ENCODE results near the gene SCUBE2.

The SCUBE2 gene

GRCh38 chr11:9091044-9091922 lies at the start of gene SCUBE2:
Gene SCUBE2, minus strand, starts transcription at chr11:9091599. Its CDS starts 71 bp downstream, at chr11:9091528.
- DNase-seq, result no peak

GRCh38 chr11:9141186-9141585 lies 49.8 kb upstream of the SCUBE2 start:
- no peak for DNase-seq

DNA sequence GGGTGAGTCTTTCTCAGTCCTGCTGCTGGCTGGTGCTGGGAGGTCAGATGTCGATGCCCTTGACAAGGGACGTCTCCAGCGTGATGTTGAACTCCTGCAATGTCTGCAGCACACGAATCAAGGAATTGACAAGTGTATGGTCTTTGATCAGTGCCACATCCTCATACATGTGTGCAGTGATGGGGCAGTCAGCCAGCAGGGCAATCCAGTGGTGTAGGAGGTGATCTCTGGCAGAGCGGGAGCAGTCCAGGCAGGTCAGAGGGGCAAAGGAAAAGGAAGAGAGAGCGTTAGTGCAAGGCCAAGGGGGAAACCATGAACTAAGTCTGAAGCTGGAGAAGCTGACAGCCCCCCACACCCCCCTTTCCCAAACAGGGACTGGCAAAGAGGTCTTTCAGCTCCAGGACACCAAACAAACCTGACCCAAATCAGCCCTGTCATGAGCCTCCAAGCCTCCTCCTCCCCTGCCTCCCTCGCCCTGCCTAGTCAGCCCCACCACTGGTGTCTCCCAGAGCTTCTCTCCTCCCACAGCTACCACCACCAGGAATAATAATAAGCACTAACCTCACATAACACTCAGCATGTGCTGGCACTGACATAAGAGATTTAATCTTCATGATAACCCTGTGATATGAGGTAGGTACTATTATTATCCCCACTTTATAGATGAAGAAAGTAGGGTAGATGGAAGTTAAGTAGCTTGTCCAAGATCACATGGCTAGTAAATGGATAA lies 48.4 kb upstream of the SCUBE2 start:
- no peak for DNase-seq

GRCh38 chr11:9138612-9139579 lies 47.5 kb upstream of the SCUBE2 start:
- DNase-seq, result peak; percentile 64

GRCh38 chr11:9138133-9138453 lies 46.7 kb upstream of the SCUBE2 start:
- peak; percentile 85 for DNase-seq

GRCh38 chr11:9137293-9138132 lies 46.1 kb upstream of the SCUBE2 start:
- DNase-seq, result peak; percentile 85

- DNase-seq, result no peak
These were observed 45.3 kb upstream of the SCUBE2 start for GRCh38 chr11:9136741-9137140.

- no peak for DNase-seq
These were observed 42.6 kb upstream of the SCUBE2 start for GRCh38 chr11:9133956-9134355.

DNA sequence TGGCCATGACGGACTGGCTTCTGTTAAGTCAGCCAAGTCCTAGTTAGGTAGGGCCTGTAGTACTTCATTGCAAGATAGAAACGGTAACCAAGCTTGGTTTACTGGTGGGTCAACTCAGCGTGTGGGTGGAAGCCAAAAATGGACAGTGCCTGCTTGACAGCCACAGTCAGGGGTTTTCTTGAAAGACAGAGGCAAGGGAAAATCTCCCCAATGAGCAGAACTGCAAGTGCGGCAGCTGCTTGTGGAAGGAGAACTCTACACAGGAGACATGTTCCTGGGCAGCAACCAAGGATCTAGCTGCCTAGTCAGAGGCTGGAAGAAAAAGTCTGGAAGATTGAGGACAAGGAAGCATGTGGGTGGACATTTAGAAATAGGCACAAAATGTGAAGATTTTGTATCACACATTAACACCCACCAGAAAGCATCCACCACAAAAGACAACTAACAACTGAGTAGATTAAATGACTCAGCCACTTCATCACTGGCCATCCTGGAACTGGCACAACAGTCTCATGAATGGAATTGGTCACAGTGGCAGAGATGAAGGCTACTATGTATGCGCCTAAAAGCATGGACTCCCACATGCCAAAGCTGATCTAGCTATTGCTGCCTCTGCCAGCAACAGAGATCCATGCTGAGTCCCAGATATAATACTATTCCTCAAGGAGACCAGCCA lies 40.9 kb upstream of the SCUBE2 start:
- DNase-seq, result no peak

GRCh38 chr11:9130297-9130696 lies 38.9 kb upstream of the SCUBE2 start:
- no peak for DNase-seq

- DNase-seq, result no peak
These were observed 35.2 kb upstream of the SCUBE2 start for GRCh38 chr11:9126636-9127035.

- DNase-seq, result no peak
These were observed 33.9 kb upstream of the SCUBE2 start for GRCh38 chr11:9125185-9125886.

GRCh38 chr11:9123595-9124304 lies 32.4 kb upstream of the SCUBE2 start:
- DNase-seq, result no peak

GRCh38 chr11:9121469-9121796 lies 30.0 kb upstream of the SCUBE2 start:
- no peak for DNase-seq

- DNase-seq, result no peak
These were observed 29.5 kb upstream of the SCUBE2 start for GRCh38 chr11:9120664-9121468.

DNA sequence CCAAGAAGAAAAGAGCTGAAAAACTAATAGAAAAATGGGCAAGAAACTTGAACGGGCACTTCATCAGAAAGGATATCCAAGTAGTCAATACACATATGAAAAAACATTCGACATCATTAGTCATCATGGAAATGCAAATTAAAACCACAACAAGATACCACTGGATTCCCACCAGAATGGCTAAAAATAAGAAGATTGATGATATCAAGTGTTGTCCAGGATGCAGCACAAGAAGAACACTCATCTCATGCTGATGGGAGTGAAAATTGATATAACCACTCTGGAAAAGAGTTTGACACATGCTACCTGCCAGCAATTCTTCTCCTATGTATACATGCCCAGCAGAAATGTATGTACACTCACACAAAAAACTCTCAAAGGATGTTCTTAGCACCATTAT lies 26.9 kb upstream of the SCUBE2 start:
- no peak for DNase-seq

GRCh38 chr11:9112075-9112474 lies 20.7 kb upstream of the SCUBE2 start:
- no peak for DNase-seq

DNA sequence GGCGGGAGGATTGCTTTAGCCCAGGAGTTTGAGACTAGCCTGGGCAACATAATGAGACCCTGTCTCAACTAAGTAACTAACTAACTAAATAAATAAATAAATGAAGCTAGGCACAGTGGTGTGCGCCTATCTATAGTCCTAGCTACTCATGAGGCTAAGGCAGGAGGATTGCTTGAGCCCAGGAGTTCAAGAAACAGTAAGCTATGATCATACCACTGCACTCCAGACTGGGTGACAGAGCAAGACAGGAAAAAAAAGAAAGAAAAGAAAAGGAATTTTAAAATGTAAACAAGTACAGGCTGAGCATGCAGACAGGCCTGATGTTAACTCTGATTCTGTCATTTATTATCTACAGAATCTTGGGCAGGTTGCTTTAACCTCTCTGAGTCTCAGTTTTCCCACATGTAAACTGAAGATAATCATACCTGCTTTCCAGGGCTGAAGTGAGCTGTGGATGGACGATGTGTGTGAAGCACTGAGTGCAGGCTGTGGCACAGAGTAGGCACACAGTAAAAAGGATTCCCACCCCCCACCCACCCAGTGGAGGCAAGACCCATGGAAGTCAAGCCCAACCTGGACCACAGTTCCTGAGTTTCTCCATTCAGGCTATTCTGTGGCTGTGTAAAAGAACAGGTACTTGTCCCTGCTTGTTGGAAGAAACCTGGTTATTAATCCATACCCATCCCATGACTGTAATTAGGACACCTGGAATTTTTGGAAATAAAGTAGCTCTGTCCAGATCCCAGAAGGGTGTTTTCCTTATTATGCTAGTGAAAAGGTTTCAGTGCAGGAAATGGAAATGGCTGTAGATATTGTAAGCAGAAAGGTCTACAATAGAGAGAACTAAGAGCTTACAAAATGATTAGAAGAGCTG lies 18.7 kb upstream of the SCUBE2 start:
- DNase-seq, result no peak

Data from NCI-H510A treated with DMSO at 0.1 percent for 48 hours (cell line).